Measurements from ENCODE around the gene FTO. TPM values are rescaled to one million over a fixed set of nuclear protein-coding genes. Genes with fewer than 3 reads are reported as not detected.
A peak's percentile ranks its signal among the peaks of the same experiment; 100 is the strongest.

Gene FTO
- total RNA-seq, 1 donor from 2014 or later, result 50.2 TPM

- Histone ChIP-seq H3K27me3 (no peaks in the 10 kb centered on the region), H3K27ac (no peak overlapping the region), H3K4me1 (no peaks in the 10 kb centered on the region), H3K9me3 (no peaks in the 10 kb centered on the region), H3K36me3 (no peaks in the 10 kb centered on the region), H3K4me3 (no peak overlapping the region)
- intact Hi-C loops (cut with DNase I), result no loop called here
- no peak for DNase-seq (ENCODE audit: low spot score in 2 of 2)
- TF ChIP-seq, protein P1, sequence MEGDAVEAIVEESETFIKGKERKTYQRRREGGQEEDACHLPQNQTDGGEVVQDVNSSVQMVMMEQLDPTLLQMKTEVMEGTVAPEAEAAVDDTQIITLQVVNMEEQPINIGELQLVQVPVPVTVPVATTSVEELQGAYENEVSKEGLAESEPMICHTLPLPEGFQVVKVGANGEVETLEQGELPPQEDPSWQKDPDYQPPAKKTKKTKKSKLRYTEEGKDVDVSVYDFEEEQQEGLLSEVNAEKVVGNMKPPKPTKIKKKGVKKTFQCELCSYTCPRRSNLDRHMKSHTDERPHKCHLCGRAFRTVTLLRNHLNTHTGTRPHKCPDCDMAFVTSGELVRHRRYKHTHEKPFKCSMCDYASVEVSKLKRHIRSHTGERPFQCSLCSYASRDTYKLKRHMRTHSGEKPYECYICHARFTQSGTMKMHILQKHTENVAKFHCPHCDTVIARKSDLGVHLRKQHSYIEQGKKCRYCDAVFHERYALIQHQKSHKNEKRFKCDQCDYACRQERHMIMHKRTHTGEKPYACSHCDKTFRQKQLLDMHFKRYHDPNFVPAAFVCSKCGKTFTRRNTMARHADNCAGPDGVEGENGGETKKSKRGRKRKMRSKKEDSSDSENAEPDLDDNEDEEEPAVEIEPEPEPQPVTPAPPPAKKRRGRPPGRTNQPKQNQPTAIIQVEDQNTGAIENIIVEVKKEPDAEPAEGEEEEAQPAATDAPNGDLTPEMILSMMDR (IDR thresholded peaks at IDR 0.05), result no peak
Measured at GRCh38 chr16:53912155-53912554, 208.2 kb downstream of the FTO start.

DNA sequence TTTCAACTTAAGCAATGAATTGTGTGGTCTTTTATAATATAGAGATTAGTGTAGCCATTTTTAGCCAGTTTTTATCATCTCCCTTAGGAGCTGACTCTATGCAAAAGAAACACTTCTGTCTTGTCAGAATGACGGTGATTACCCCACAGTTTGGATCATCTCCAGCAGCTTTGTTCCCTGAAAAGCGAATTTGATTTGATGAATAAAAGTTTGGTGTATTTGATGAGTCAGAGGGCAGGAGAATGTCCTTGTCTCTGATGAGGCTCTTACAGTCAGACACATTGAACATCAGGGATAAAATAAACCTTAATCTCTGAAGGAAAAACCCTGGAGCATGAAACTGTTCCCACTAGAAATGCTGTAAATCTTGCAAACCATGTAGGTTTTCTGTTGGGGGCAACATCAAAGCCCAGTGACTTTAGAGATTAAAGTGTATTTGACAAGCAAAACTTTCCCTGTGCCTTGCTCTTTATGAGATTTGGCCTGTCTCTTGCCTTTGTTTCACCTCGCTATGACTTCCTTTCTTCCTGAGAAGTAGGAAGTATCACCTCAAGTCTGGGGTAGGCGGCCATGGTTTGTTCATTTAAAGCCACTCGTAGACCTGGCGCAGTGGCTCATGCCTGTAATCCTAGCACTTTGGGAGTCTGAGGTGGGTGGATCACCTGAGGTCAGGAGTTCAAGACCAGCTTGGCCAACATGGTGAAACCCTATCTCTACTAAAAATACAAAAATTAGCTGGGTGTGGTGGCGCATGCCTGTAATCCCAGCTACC lies 209.3 kb downstream of the FTO start:
- DNase-seq (ENCODE audit: low spot score in 2 of 2), result peak in 1 of 2 donors; percentile 67
- Histone ChIP-seq H3K4me3 (no peak overlapping the region), H3K27ac (no peak overlapping the region), H3K9me3 (no peaks in the 10 kb centered on the region), H3K27me3 (no peaks in the 10 kb centered on the region), H3K4me1 (no peaks in the 10 kb centered on the region), H3K36me3 (no peaks in the 10 kb centered on the region)
- TF ChIP-seq, protein P1 (IDR thresholded peaks at IDR 0.05), result no peak
- intact Hi-C loops (cut with DNase I), result no loop called here

DNA sequence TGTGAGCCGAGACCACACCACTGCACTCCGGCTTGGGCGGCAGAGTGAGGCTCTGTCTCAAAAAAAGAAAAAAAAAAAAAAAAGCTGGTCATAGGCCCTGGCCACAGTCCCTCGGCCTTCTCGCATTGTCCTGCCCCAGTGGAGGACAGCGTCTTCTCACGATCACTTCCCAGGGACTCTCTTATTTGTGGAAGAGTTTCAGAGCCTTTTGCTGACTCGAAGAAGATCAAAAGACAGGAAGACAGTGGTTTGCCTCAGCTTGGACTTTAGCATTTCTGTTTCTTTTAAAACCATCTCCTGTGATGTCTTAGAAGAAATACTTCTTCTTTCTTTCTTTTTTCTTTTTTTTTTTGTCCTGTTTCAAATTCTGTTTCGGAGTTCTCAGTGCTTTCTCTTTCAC lies 210.0 kb downstream of the FTO start:
- TF ChIP-seq, protein P1 (IDR thresholded peaks at IDR 0.05), result no peak
- Histone ChIP-seq H3K36me3 (no peaks in the 10 kb centered on the region), H3K27ac (no peak overlapping the region), H3K4me3 (no peak overlapping the region), H3K4me1 (no peaks in the 10 kb centered on the region), H3K27me3 (no peaks in the 10 kb centered on the region), H3K9me3 (no peaks in the 10 kb centered on the region)
- intact Hi-C loops (cut with DNase I), result no loop called here
- DNase-seq (ENCODE audit: low spot score in 2 of 2), result no peak

DNA sequence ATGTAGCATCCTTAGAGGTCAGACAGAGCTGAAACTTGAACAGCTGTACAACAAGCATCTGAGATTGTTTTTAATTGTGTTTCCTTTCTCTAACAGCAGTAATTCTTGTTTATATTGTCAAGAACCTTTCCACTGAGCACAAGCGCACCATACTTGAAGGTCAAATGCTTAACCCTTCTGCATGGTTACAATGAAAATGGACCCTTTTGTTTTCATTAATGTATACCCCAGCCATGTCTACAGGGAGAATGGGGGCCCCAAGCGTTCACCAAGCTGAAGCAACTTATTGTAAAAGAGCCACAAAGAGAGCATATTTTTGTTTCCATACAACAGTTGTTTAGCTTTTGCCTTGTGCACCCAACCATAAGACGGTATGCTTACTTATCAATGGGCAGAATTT lies 210.8 kb downstream of the FTO start:
- H3K36me3 ChIP-seq, result no peaks in the 10 kb centered on the region
- intact Hi-C loops (cut with DNase I), result no loop called here
- TF ChIP-seq, protein P1 (IDR thresholded peaks at IDR 0.05), result no peak

DNA sequence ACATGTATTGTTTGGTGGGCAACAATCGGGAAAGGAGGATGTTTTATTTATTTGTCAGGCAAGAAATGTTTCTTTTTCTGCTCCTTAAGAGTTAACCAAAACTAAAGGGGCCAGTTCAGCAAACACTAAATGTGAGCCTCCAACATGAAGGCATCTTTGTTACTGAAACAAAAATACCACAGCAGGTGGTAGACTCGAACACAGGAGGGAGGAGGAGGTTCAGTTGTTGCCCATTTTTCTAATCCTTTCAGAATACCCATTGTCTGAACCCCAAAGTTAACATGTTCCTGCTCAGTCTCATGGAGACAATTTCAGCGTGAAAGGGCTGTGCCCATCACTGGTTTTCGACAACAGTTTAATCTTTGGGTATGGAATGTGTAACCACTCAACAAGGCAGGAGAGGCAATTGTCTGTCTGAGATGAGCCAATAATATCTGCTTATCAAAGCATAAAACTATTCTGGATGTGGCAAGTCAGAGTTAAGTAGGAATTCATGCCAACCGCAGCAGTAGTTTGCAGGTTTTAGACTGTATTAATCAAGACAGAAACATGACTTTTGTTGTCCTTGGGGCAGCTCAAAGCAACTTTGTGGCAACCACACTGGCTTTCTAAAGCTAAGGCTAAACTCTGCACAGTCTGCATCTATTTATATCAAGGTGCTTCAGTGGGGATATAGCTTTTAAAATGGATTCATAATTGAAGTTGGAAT lies 211.7 kb downstream of the FTO start:
- no peaks in the 10 kb centered on the region for H3K27me3 ChIP-seq
- H3K9me3 ChIP-seq, result no peaks in the 10 kb centered on the region
- no peak overlapping the region for H3K4me3 ChIP-seq
- no peaks in the 10 kb centered on the region for H3K4me1 ChIP-seq
- TF ChIP-seq, protein P1 (IDR thresholded peaks at IDR 0.05), result no peak
- H3K27ac ChIP-seq, result no peak overlapping the region
- intact Hi-C loops (cut with DNase I), result no loop called here
- DNase-seq (ENCODE audit: low spot score in 2 of 2), result no peak
- no peaks in the 10 kb centered on the region for H3K36me3 ChIP-seq

More for the DNA sequence above, 210.8 kb downstream of the FTO start:
- Histone ChIP-seq H3K9me3 (no peaks in the 10 kb centered on the region), H3K27ac (no peak overlapping the region), H3K4me1 (no peaks in the 10 kb centered on the region), H3K27me3 (no peaks in the 10 kb centered on the region), H3K4me3 (no peak overlapping the region)
- DNase-seq (ENCODE audit: low spot score in 2 of 2), result no peak
